HG02852 (cell line): ENCODE measurements around the gene ZNF672.
A peak's percentile ranks its signal among the peaks of the same experiment; 100 is the strongest.
"Not testable (repeated sequence)": the region's sequence is repeated elsewhere in the genome, so short reads cannot be mapped to it uniquely, and the experiment has no call there.

Experiments used
- ATAC-seq: cut with Tn5 transposase; IDR thresholded peaks from one replicate; pipeline ENCODE4 v1.9.1; 2021; ENCODE audit warnings: mild to moderate bottlenecking, moderate library complexity; ENCODE audit not compliant: unreplicated experiment

Gene ZNF672

DNA sequence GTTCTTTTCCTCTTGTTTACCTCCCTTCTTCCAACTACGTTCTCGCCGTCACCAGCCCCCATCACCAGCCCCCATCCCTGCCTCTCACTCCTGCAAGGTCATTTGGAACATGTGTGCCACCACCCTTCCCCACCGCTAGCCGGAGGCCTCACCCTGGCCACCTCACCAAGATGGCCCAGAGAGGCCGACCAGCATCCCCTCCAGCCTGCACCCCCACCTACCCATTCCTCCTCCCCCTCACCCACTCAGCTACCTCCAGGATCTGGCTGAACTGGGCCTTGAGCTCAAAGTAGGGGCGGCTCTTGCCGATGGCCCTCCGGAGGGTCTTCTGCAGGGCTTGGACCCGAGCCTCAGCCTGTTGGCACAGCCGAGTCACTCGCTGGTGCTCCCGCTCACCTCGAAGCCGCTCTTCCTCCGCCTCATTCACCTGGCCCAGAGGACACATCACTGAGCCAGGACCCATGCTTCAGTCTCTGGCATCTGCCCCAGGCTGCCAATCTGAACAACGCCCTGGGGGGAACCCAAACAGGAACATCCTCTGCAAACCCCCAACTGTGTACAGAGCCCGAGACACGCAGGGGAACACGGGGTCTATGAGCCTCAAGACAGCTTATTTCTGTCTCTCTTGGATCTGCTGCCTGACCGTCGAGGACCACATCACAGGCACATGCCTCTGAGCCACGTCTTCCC lies 25.1 kb upstream of the ZNF672 start:
- ATAC-seq, result no peak

GRCh38 chr1:248813546-248813945 lies 24.5 kb upstream of the ZNF672 start:
- ATAC-seq, result no peak

- ATAC-seq, result no peak
These were observed 23.7 kb upstream of the ZNF672 start for GRCh38 chr1:248814351-248814750.

- no peak for ATAC-seq
These were observed 22.5 kb upstream of the ZNF672 start for GRCh38 chr1:248815407-248816034.

GRCh38 chr1:248816042-248816851 lies 21.8 kb upstream of the ZNF672 start:
- ATAC-seq, result no peak

- ATAC-seq, result no peak
These were observed 21.0 kb upstream of the ZNF672 start for GRCh38 chr1:248817065-248817464.

DNA sequence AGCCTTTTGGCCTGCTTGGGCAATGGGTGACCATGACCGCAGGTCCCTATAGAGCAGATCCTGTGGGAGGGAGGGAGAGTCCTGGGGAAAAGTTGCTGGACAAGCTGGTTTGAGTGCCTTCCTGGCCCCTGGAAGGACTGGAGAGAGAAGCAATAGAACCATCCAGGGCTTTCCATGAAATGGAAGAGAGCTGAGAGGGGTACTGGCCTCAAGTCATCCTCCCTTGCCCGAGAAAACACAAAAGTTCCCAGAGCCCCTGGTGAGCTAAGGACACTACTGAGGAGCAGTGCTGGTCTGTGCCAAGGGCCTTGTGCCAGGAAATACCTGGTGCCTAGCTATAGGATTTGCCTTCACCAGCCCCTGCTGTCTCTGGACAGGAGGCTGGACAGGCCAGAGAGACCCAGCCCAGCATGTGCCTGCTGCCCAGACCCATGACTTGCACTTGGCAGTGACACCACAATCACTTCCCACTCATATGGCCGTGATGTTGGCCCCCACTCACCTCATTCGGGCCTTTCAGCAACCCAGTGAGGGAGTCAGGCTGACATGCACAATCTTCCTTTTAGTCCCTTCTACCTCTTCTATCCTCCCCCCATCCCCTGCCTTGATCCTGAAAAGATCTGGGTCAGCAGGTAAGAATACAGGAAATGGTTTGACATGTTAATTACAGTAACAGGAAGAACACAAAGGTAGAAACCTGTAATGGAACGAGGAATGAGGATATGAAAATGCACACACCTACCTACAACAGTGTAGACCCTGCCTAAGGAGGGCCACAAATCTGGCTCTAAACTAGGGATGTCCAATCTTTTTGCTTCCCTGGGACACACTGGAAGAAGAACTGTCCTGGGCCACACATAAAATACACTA lies 19.3 kb upstream of the ZNF672 start:
- no peak for ATAC-seq

DNA sequence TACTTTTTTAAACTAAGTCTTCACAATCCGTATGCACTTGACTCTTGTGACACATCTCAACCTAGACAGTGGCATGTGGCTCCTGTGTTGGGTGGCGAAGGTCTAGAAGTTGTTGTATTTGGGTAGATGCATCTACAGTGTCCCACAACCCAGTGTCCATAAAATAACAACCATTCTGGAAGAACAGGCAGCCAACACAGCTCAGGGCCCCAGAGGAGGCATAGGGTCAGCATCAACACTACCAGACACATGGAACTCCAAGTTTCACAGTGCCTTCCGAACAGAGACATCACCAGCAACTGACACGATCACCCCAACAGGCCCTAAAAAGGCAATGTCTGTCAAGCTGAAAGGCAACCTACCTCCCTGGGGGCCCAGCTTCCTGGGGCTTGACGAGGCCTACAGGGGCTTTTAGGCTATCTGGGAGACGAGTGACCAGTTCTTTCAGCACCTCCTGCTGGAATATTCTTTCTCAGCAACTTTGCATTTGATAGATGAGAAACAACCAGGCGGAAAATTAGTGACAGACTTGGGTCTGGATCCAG lies 17.9 kb upstream of the ZNF672 start:
- ATAC-seq, result no peak

GRCh38 chr1:248821101-248821500 lies 16.9 kb upstream of the ZNF672 start:
- no peak for ATAC-seq

- no peak for ATAC-seq
These were observed 16.4 kb upstream of the ZNF672 start for GRCh38 chr1:248821641-248822040.

- peak; percentile 19 for ATAC-seq
These were observed 15.6 kb upstream of the ZNF672 start for GRCh38 chr1:248822148-248823032.

GRCh38 chr1:248823517-248824001 lies 14.5 kb upstream of the ZNF672 start:
- ATAC-seq, result no peak

- no peak for ATAC-seq
These were observed 13.7 kb upstream of the ZNF672 start for GRCh38 chr1:248824301-248824700.

DNA sequence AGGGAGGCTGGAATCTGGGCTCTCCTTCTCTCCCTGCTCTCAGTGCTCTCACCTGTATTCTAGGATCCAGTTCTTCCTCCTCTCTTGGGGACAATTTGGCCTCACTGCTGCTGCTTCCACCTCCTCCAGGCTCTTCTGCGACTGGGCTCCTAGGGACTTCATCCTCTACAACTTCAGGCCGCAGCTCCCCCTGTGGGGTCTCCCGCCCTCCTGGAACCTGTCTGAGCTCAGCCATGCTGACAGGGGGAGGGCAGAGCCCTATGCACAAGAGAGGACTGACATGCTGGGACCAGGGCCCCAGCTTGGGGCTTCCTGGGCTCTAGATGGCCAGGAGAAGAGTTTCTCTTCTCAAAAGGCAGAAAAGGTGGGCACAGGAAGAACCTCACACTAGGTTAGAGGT lies 13.3 kb upstream of the ZNF672 start:
- ATAC-seq, result no peak

GRCh38 chr1:248825136-248825535 lies 12.9 kb upstream of the ZNF672 start:
- no peak for ATAC-seq

- peak; percentile 8 for ATAC-seq
These were observed 12.5 kb upstream of the ZNF672 start for GRCh38 chr1:248825573-248825908.

- peak; percentile 88 for ATAC-seq
These were observed 11.9 kb upstream of the ZNF672 start, which contains the start of gene SH3BP5L for GRCh38 chr1:248825909-248826760. TSS of gene SH3BP5L (minus strand) at chr1:248825915. CDS start at chr1:248824935, 980 bp downstream.

DNA sequence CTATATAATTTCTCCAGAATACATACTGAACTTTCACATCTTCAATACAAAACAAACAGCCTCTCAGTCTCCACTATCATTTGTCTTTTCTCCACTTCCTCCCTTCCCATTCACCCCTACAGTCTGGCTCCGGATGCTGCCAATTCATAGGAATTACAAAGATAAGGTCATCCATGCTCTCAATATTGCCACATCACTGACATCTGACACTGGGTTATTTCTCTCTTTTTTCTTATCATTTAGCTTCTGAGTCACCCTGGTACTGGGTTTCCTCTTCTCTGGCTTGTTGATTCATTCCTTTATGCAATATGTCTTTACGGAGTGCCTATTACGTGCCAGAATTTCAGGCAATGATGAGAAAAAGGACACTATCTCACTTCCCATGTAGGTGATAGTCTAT lies 9.2 kb upstream of the ZNF672 start:
- ATAC-seq, result no peak

- ATAC-seq, result not testable (repeated sequence)
These were observed 7.4 kb upstream of the ZNF672 start for GRCh38 chr1:248830718-248831017.
